Measurements from ENCODE around the gene SIGLECL1. TPM values are rescaled to one million over a fixed set of nuclear protein-coding genes. Genes with fewer than 3 reads are reported as not detected.

The SIGLECL1 gene
- total and polyA plus RNA-seq, 9 of the 15 experiments (the other 6 are each of a cell fraction or from before 2014, with no cell fraction given), result not detected

GRCh38 chr19:51258165-51259160 lies 7.6 kb downstream of the SIGLECL1 start (continued):
- TF ChIP-seq BRF2 (IDR thresholded peaks at IDR 0.05; ENCODE audit: borderline replicate concordance, insufficient read depth, insufficient read length) (no peak), ETS2 (tag; IDR thresholded peaks at IDR 0.05; ENCODE audit: borderline replicate concordance, poor library complexity, severe bottlenecking) (no peak), ESRRB (CRISPR knock-in tag; IDR thresholded peaks at IDR 0.05; ENCODE audit: borderline replicate concordance) (no peak), TAF15 (IDR thresholded peaks at IDR 0.05; ENCODE audit: low read depth, low read length) (no peak), ZNF175 (CRISPR knock-in tag; IDR thresholded peaks at IDR 0.05; ENCODE audit: low read depth) (no peak), KAT8 (IDR thresholded peaks at IDR 0.05; ENCODE audit: low read depth) (no peak), NONO (IDR thresholded peaks at IDR 0.05; ENCODE audit: low read depth in 2 of 2, low read length in 1 of 2) (no peak), ZNF347 (CRISPR knock-in tag; IDR thresholded peaks at IDR 0.05; ENCODE audit: low read depth) (no peak), ZNF121 (CRISPR knock-in tag; conservative IDR thresholded peaks at IDR 0.05) (no peak), ZNF766 (CRISPR knock-in tag; conservative IDR thresholded peaks at IDR 0.05) (no peak), HDGF (IDR thresholded peaks at IDR 0.05) (no peak)
- TF ChIP-seq, protein P1, sequence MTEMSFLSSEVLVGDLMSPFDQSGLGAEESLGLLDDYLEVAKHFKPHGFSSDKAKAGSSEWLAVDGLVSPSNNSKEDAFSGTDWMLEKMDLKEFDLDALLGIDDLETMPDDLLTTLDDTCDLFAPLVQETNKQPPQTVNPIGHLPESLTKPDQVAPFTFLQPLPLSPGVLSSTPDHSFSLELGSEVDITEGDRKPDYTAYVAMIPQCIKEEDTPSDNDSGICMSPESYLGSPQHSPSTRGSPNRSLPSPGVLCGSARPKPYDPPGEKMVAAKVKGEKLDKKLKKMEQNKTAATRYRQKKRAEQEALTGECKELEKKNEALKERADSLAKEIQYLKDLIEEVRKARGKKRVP (CRISPR knock-in tag; IDR thresholded peaks at IDR 0.05), result no peak
- TF ChIP-seq, protein P2, sequence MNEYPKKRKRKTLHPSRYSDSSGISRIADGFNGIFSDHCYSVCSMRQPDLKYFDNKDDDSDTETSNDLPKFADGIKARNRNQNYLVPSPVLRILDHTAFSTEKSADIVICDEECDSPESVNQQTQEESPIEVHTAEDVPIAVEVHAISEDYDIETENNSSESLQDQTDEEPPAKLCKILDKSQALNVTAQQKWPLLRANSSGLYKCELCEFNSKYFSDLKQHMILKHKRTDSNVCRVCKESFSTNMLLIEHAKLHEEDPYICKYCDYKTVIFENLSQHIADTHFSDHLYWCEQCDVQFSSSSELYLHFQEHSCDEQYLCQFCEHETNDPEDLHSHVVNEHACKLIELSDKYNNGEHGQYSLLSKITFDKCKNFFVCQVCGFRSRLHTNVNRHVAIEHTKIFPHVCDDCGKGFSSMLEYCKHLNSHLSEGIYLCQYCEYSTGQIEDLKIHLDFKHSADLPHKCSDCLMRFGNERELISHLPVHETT (CRISPR knock-in tag; conservative IDR thresholded peaks at IDR 0.05 in 1 of 2, IDR thresholded peaks at IDR 0.05 in 1 of 2), result peak in 1 of 2 experiments; percentile 47; a peak in 1 of 4 replicates
- TF ChIP-seq, protein P3, sequence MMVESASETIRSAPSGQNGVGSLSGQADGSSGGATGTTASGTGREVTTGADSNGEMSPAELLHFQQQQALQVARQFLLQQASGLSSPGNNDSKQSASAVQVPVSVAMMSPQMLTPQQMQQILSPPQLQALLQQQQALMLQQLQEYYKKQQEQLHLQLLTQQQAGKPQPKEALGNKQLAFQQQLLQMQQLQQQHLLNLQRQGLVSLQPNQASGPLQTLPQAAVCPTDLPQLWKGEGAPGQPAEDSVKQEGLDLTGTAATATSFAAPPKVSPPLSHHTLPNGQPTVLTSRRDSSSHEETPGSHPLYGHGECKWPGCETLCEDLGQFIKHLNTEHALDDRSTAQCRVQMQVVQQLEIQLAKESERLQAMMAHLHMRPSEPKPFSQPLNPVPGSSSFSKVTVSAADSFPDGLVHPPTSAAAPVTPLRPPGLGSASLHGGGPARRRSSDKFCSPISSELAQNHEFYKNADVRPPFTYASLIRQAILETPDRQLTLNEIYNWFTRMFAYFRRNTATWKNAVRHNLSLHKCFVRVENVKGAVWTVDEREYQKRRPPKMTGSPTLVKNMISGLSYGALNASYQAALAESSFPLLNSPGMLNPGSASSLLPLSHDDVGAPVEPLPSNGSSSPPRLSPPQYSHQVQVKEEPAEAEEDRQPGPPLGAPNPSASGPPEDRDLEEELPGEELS (CRISPR knock-in tag; IDR thresholded peaks at IDR 0.05; ENCODE audit: borderline replicate concordance), result no peak
- TF ChIP-seq, protein P4, sequence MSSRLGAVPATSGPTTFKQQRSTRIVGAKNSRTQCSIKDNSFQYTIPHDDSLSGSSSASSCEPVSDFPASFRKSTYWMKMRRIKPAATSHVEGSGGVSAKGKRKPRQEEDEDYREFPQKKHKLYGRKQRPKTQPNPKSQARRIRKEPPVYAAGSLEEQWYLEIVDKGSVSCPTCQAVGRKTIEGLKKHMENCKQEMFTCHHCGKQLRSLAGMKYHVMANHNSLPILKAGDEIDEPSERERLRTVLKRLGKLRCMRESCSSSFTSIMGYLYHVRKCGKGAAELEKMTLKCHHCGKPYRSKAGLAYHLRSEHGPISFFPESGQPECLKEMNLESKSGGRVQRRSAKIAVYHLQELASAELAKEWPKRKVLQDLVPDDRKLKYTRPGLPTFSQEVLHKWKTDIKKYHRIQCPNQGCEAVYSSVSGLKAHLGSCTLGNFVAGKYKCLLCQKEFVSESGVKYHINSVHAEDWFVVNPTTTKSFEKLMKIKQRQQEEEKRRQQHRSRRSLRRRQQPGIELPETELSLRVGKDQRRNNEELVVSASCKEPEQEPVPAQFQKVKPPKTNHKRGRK (tag; IDR thresholded peaks at IDR 0.05), result no peak
- TF ChIP-seq, protein P5, sequence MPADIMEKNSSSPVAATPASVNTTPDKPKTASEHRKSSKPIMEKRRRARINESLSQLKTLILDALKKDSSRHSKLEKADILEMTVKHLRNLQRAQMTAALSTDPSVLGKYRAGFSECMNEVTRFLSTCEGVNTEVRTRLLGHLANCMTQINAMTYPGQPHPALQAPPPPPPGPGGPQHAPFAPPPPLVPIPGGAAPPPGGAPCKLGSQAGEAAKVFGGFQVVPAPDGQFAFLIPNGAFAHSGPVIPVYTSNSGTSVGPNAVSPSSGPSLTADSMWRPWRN (IDR thresholded peaks at IDR 0.05; ENCODE audit: low read depth), result no peak
